ENCODE measurements around the gene SUSD1. TPM values are rescaled to one million over a fixed set of nuclear protein-coding genes. Genes with fewer than 3 reads are reported as not detected.

The SUSD1 gene
- total RNA-seq, 1 experiment from 2014 or later: 19.5 TPM

DNA sequence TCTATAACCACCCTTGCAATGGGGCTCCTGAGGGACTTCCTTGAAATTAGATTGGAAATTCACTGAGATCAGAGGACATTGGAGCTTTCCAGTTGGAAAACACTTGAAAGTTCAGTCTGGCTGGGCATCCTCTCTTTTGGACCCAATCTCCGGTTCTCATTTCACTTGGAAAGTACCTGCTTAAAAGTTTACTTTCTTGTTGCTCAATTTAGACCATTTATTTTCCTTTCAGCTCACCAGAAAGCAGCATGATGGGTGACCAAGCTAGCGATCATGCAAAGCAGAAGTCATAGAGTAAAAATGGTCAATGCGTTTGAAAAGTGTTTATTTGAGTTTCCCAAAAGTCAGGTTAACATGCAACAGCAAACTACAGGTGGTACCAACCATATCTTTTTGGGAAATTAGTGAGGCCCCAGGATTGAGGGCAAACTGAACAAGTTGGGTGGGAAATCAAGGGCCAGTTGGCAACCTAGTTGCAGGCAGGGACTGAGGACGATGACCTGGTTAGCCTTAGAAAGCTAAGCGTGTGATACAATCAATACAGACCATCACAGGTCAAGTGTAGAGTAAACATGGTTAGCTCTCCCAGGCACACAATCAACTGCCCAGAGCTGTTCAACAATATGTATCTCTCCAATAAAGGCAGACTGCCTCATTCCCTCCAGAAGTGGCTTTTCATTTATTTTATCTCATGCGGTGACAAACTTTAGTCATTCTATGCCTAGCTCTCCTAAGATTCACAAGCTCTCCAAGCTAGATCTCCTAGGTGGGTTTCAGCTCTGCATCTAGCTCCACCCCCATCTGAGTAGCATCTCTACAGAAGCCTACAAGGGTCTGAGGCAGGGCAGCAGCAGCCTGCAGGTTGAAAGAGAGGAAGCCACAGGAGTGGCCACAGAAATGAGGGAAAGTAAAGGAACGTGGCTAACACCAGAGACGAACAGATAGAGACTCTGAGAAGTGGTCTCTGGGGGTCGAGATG lies 141.6 kb downstream of the SUSD1 start:
- H3K27me3 ChIP-seq: no peaks in the 10 kb centered on the region
- H3K4me1 ChIP-seq: peaks cover 39% of the 10 kb centered on the region
- H3K36me3 ChIP-seq: no peaks in the 10 kb centered on the region; the same call in 1 of the 2 replicates
- no peak for DNase-seq
- H3K9me3 ChIP-seq (replicated peaks): 0 out of 2 replicates have a peak, but pooled peaks cover 2% of the 10 kb centered on the region
- H3K27ac ChIP-seq: no peak overlapping the region
- no peak overlapping the region for H3K4me3 ChIP-seq

DNA sequence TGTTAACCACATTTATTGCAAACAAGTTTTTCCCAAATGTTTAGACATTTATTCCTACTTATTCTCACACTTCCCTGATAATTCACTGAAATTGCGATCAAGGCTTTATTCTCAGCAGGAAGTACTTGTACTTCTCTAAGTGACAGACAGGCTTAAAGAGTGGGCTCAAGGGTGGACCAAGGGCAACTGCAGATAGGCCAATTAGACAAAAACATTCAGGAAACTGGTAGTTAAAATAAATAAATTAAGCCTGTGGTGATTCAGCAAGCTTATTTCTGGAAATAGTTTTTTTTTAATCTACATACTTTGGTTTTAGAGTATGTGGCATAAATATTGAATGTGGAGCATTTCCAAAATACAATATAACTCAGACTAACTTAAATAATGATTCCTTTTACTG lies 142.4 kb downstream of the SUSD1 start:
- Histone ChIP-seq H3K4me3 (no peak overlapping the region), H3K9me3 (replicated peaks) (0 out of 2 replicates have a peak, but pooled peaks cover 2% of the 10 kb centered on the region), H3K36me3 (no peaks in the 10 kb centered on the region; the same call in 1 of the 2 replicates), H3K27me3 (no peaks in the 10 kb centered on the region), H3K4me1 (peaks cover 31% of the 10 kb centered on the region), H3K27ac (no peak overlapping the region)
- no peak for DNase-seq

DNA sequence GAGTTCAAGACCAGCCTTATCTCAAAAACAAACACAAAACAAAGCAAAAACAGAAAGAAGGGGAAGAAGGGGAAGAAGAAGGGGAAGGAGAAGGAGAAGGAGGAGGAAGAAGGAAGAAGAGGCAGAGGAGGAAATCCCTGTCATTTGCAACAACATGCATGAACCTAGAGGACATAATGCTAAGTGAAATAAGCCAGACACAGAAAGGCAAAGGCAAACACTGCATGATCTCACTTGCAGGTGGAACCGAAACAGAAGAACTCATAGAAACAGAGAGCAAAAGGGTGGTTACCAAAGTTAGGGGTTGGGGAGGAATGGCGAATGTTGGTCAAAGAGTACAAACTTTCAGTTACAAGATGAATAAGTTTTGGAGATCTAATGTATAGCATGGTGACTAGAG lies 143.1 kb downstream of the SUSD1 start:
- H3K36me3 ChIP-seq: no peaks in the 10 kb centered on the region; the same call in 1 of the 2 replicates
- H3K27ac ChIP-seq: no peak overlapping the region
- H3K9me3 ChIP-seq (replicated peaks): 0 out of 2 replicates have a peak, but pooled peaks cover 2% of the 10 kb centered on the region
- no peak overlapping the region for H3K4me3 ChIP-seq
- H3K4me1 ChIP-seq: peaks cover 24% of the 10 kb centered on the region
- no peaks in the 10 kb centered on the region for H3K27me3 ChIP-seq
- DNase-seq: no peak

DNA sequence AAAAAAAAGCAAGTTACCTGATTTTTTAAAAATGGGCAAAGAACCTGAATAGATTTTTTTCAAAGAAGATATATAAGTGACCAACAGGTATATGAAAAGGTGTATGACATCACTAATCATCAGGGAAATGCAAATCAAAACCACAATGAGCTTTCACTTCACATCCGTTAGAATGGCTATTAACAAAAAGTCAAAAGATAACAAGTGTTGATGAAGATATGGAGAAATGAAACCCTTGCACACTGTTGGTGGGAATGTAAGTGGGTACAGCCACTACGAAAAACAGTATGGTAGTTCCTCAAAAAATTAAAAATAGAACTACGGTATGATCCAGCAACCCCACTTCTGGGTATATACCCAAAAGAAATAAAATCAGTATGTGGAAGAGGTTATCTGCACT lies 143.7 kb downstream of the SUSD1 start:
- H3K27ac ChIP-seq: no peak overlapping the region
- no peaks in the 10 kb centered on the region; the same call in 1 of the 2 replicates for H3K36me3 ChIP-seq
- no peak overlapping the region for H3K4me3 ChIP-seq
- 0 out of 2 replicates have a peak, but pooled peaks cover 2% of the 10 kb centered on the region for H3K9me3 ChIP-seq (replicated peaks)
- peaks cover 20% of the 10 kb centered on the region for H3K4me1 ChIP-seq
- H3K27me3 ChIP-seq: no peaks in the 10 kb centered on the region
- no peak for DNase-seq

DNA sequence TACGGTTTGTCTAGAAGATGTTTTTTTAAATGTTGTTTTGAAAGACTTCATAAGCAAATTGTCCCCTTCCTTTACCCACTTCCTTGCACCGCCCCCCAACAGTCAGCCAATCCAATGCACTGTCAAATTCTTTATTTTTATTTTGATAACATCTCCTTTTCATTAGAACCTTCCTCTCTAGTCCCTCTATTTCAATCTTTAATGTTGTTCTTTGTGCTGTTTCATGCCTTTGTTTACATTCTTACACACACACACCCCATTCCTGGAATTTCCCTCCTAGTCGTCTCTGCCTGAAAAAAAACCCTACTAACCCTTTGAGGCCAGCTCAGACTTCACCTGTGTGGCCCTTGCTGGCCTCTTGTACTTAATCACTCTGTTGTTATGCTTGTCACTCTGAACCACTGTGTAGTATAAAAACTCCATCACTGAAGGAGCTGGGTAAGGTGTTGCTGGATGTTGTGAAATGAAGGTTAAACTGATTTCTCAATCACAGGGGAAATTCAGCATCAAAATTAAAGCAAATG lies 145.1 kb downstream of the SUSD1 start:
- Histone ChIP-seq H3K27me3 (no peaks in the 10 kb centered on the region), H3K27ac (no peak overlapping the region), H3K4me1 (peaks cover 20% of the 10 kb centered on the region), H3K4me3 (no peak overlapping the region), H3K9me3 (replicated peaks) (peaks cover 6% of the 10 kb centered on the region), H3K36me3 (no peaks in the 10 kb centered on the region; the same call in 1 of the 2 replicates)
- DNase-seq: no peak

DNA sequence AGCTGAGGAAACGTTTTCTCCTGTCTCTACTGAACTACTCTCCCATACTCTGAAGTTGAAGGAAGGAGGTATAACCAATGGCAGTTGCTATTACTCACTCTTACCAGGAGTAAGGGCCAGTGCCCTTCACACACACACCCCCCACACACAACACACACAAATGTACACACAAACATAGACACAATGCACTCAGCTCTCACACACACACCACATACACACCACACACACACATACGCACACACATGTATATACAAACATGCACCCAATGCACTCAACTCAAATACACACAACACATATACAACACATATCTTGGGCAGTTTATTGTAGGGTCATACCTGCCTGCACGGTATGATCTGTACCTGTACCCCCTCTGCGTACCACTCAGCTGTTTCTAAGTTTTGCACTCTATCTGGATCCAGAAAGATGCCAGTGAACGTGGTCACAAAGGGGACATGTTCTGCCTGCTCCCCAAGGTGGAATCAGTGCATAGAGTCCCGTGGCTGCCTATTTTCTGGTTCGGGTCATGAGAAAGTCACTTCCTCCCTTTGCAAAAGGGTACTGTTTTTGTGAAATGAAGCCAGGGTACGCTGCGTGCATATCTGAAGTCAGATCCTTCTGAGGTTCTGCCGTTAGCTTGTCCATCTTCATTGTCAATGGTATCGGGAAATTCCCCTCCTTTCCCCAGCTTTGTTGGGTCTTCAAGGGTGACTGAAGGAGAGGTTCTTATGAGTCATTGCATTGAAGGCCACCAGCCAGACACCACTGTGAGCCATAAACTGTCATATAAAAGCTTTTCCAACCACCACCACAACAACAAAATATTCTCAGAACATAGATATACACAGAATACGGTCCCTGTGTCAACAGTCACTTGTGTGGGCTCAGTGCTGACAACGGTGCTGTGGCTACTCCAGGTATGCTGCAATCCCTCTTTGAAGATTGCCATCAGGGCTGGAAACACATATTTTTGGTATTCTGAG lies 146.6 kb downstream of the SUSD1 start:
- peaks cover 20% of the 10 kb centered on the region for H3K4me1 ChIP-seq
- H3K27me3 ChIP-seq: no peaks in the 10 kb centered on the region
- DNase-seq: no peak
- peaks cover 6% of the 10 kb centered on the region for H3K9me3 ChIP-seq (replicated peaks)
- no peaks in the 10 kb centered on the region; the same call in 1 of the 2 replicates for H3K36me3 ChIP-seq
- H3K4me3 ChIP-seq: no peak overlapping the region
- no peak overlapping the region for H3K27ac ChIP-seq

DNA sequence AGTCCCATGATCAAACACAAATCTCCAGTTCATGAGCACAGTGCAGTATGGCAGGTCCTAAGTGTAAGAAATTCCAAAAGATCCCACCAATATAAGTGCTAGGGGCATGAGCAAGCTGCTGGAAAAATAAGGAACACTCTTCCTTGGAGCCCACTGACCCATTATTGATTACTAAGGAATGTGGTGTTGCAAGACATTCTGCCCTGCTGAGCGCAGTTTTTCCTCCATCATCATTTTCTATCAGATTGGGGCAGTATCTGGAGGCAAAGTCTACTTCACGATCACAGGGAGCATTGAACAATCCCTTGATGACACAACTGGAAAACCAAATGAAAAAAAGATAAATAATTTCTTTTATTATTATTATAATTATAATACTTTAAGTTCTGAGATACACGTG lies 149.2 kb downstream of the SUSD1 start:
- no peak overlapping the region for H3K27ac ChIP-seq
- no peaks in the 10 kb centered on the region for H3K27me3 ChIP-seq
- no peak for DNase-seq
- peaks cover 4% of the 10 kb centered on the region for H3K9me3 ChIP-seq (replicated peaks)
- H3K36me3 ChIP-seq: no peaks in the 10 kb centered on the region; the same call in 1 of the 2 replicates
- H3K4me1 ChIP-seq: peaks cover 9% of the 10 kb centered on the region
- no peak overlapping the region for H3K4me3 ChIP-seq

DNA sequence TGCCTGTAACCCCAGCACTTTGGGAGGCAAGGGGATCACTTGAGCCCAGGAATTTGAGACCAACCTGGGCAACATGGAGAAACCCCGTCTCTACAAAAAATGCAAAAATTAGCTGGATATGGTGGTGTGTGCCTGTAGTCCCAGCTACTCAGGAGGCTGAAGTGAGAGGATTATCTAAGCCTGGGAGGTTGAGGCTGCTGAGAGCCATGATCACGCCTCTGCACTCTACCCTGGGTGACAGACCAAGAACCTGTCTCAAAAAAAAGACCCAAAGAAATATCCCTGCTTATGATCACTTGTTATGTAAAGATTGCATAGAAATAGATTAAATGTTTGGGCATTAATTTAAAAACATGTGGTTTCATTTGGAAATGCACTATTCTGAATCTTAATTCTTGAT lies 153.4 kb downstream of the SUSD1 start:
- no peak for DNase-seq
- H3K27ac ChIP-seq: no peak overlapping the region

DNA sequence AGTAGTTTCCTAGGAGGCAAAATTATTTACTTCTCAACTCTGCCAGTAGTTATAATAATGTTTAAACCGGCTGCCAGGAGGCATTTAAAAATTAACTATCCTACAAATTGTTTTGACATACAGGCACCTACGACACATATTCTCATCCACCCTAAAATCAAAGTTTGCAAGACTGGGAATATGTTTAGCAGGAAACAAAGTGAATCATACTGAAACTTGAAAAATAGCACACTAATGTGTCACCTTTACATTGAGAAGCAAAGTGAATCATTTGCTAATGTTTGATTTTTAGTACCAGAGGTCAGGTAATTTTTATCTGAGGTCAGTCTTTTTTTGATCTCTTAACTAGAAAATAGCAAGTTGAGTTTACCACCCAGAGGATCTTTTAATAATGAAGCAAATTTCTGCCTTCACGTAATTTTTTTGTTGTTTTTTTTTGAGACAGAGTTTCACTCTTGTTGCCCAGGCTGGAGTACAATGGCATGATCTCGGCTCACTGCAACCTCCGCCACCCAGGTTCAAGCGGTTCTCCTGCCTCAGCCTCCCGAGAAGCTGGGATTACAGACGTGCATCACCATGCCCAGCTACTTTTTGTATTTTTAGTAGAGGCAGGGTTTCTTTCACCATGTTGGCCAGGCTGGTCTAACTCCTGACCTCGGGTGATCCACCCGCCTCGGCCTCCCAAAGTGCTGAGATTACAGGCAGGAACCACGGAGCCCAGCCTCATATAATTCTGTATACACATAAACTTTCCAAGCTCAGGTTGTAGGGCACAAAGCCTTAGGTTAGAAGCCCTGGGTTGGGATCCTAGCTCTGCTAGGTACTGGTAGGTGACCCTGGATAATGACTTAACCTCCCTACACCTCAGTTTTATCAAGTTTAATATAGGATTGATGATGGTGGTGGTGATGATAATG lies 154.2 kb downstream of the SUSD1 start:
- Histone ChIP-seq H3K27me3 (no peaks in the 10 kb centered on the region), H3K36me3 (no peaks in the 10 kb centered on the region), H3K9me3 (replicated peaks) (peaks cover 4% of the 10 kb centered on the region), H3K4me1 (peaks cover 5% of the 10 kb centered on the region; the same call in 1 of the 2 replicates), H3K4me3 (no peak overlapping the region), H3K27ac (no peak overlapping the region)
- no peak for DNase-seq

More for the DNA sequence above, 153.4 kb downstream of the SUSD1 start:
- peaks cover 4% of the 10 kb centered on the region for H3K9me3 ChIP-seq (replicated peaks)
- peaks cover 5% of the 10 kb centered on the region; the same call in 1 of the 2 replicates for H3K4me1 ChIP-seq
- no peaks in the 10 kb centered on the region; the same call in 1 of the 2 replicates for H3K36me3 ChIP-seq
- no peak overlapping the region for H3K4me3 ChIP-seq
- H3K27me3 ChIP-seq: no peaks in the 10 kb centered on the region

DNA sequence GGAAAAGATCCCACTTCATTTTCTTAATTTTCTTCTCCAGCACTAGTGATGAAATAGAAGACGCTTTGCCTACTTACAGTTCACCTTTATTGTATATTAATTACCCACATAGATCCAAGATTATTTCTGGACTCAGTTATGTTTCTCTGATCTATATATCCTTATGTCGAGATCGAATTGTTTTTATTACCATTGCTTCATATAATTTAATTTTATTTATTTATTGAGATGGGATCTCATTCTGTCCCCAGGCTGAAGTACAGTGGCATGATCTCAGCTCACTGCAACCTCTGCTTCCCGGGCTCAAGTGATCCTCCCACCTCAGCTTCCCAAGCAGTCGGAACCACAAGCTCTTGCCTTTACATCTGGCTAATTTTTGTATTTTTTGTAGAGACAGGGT lies 157.2 kb downstream of the SUSD1 start:
- no peaks in the 10 kb centered on the region for H3K36me3 ChIP-seq
- H3K9me3 ChIP-seq (replicated peaks): no peaks in the 10 kb centered on the region
- no peak for DNase-seq
- H3K27me3 ChIP-seq: no peaks in the 10 kb centered on the region
- no peak overlapping the region for H3K27ac ChIP-seq
- H3K4me3 ChIP-seq: no peak overlapping the region
- H3K4me1 ChIP-seq: peaks cover 15% of the 10 kb centered on the region

DNA sequence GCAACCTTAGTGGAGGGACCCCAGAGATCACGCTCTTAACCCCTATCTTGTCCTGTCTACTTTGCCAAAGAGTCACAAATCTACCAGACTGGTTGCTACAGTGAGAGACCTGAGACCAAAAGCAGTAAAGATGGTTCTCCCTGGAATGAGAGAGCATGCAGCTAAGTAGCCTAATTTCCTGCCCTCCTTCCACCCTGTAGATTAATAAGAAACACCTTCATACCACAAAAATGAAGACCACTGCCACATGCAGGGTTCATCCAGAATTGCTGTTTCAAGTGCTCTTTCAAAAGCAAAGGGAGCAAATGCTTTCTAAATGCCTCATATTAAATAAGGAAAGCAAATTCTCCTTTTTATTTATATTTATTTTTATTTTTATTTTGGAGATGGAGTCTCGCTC lies 159.4 kb downstream of the SUSD1 start:
- Histone ChIP-seq H3K4me1 (peaks cover 36% of the 10 kb centered on the region), H3K36me3 (no peaks in the 10 kb centered on the region), H3K27me3 (no peaks in the 10 kb centered on the region), H3K4me3 (no peak overlapping the region), H3K9me3 (replicated peaks) (0 out of 2 replicates have a peak, but pooled peaks cover 6% of the 10 kb centered on the region), H3K27ac (no peak overlapping the region)
- no peak for DNase-seq

DNA sequence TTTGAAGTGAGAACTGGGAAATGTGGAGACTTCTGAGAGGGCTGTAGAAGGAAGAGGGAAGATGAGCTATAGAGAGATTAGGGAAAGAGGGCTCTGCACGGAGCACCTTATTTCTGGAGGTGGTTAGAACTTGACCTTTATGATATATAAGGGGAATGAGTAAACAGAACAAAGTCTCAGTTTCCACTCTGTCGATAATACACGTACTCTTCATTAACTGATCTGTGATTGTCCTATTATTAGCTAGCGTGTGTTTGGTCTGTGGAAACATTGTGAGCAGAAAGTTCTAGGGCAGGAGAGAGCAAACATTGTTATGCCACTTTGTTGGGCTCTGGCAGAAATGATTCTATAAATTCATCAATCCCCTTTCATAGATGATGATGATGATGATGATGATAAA lies 159.9 kb downstream of the SUSD1 start:
- no peaks in the 10 kb centered on the region for H3K36me3 ChIP-seq
- H3K4me1 ChIP-seq: peaks cover 39% of the 10 kb centered on the region
- 0 out of 2 replicates have a peak, but pooled peaks cover 6% of the 10 kb centered on the region for H3K9me3 ChIP-seq (replicated peaks)
- no peak for DNase-seq
- no peak overlapping the region for H3K27ac ChIP-seq
- no peaks in the 10 kb centered on the region for H3K27me3 ChIP-seq
- H3K4me3 ChIP-seq: no peak overlapping the region

DNA sequence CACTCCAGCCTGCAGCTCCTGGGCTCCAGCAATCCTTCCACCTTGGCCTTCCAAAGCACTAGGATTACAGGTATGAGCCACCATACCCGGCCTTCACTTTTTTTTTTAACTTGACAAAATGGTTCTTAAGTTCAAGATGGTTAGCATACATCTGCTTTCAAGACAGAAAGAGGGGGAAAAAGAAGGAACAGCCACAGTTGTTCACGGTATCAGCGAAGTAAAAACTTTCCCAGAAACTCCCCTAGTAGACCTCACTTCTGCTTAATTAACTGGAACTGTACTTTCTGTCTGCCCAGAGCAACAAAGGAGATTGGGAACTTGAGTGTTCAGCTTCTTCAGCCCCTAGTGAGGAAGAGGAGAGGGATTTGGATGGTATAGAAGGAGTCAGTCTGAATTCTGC lies 161.8 kb downstream of the SUSD1 start:
- no peak for DNase-seq
- Histone ChIP-seq H3K27ac (peak overlapping the region; percentile 84), H3K36me3 (no peaks in the 10 kb centered on the region), H3K9me3 (replicated peaks) (0 out of 2 replicates have a peak, but pooled peaks cover 6% of the 10 kb centered on the region), H3K27me3 (no peaks in the 10 kb centered on the region), H3K4me3 (no peak overlapping the region), H3K4me1 (peaks cover 34% of the 10 kb centered on the region)

All from SJCRH30 (cell line).